ENCODE data around the gene UTP25.

DNA sequence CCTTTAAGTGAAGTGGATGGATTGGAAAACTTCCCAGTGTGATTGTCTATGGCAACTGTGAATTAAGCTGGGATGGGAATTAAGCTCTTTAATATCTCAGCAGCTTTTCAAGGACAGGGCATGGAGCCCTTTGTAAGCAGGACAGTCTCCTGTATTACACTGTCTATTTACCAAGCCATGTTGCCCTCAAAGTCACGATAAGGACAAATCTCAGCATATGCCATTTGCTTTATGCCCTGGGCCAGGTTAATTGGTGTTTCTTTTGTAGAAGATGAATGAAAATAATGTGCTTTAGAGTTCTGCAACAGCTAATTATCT is 17.6 kb downstream of the UTP25 start:
- TF ChIP-seq, protein P1, sequence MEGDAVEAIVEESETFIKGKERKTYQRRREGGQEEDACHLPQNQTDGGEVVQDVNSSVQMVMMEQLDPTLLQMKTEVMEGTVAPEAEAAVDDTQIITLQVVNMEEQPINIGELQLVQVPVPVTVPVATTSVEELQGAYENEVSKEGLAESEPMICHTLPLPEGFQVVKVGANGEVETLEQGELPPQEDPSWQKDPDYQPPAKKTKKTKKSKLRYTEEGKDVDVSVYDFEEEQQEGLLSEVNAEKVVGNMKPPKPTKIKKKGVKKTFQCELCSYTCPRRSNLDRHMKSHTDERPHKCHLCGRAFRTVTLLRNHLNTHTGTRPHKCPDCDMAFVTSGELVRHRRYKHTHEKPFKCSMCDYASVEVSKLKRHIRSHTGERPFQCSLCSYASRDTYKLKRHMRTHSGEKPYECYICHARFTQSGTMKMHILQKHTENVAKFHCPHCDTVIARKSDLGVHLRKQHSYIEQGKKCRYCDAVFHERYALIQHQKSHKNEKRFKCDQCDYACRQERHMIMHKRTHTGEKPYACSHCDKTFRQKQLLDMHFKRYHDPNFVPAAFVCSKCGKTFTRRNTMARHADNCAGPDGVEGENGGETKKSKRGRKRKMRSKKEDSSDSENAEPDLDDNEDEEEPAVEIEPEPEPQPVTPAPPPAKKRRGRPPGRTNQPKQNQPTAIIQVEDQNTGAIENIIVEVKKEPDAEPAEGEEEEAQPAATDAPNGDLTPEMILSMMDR (conservative IDR thresholded peaks at IDR 0.05 in 1 of 2, IDR thresholded peaks at IDR 0.05 in 1 of 2; ENCODE audit: extremely low read depth in 1 of 2, insufficient read depth in 1 of 2, low read depth in 1 of 2, low read length in 2 of 2): no peak
- no peak for TF ChIP-seq EZH2 (IDR thresholded peaks at IDR 0.05; ENCODE audit: borderline replicate concordance, low read length)

All from mammary epithelial cell (primary cell).